Keratinocyte (primary cell): Measurements from ENCODE around the gene DDX54.

Experiments used
- EZH2 ChIP-seq: IDR thresholded peaks from one replicate; pipeline ENCODE4 v1.6.1; 2012; ENCODE audit warnings: inconsistent platforms, mild to moderate bottlenecking, low read length, moderate library complexity
- TF ChIP-seq, protein P1 (sequence below), 3 experiments: IDR thresholded peaks in 1 of 3; conservative IDR thresholded peaks in 1 of 3; optimal IDR thresholded peaks in 1 of 3; 2 replicates in 2 of 3; 3 replicates in 1 of 3; pipeline versions ENCODE3 to v1.5.1; 2011; ENCODE audit warnings: low read length in 3 of 3, mild to moderate bottlenecking in 3 of 3, moderate library complexity in 2 of 3, control low read depth in 1 of 3, inconsistent platforms in 1 of 3; ENCODE audit not compliant: insufficient read depth in 2 of 3; ENCODE audit errors: extremely low read depth in 1 of 3

DNA sequence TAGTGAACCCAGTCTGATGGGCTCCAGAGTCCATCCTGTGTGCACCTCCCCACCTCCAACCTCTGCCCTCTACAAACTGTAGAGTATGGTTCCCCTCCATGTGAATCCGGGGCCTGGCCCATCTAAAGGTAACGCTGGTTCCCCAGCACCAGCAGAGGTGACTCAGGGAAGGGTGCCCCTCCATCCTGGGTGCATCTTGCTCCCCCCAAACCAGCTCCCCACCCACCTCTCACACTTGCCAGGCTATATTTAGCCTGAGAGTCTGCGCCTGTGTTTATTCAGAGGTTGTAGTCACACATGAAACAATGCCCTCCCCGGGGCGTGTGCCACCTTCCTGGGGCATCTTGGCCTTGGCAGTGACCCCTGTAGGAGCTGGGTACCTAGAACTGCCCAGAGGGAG is 75.9 kb downstream of the DDX54 start:
- TF ChIP-seq, protein P1, sequence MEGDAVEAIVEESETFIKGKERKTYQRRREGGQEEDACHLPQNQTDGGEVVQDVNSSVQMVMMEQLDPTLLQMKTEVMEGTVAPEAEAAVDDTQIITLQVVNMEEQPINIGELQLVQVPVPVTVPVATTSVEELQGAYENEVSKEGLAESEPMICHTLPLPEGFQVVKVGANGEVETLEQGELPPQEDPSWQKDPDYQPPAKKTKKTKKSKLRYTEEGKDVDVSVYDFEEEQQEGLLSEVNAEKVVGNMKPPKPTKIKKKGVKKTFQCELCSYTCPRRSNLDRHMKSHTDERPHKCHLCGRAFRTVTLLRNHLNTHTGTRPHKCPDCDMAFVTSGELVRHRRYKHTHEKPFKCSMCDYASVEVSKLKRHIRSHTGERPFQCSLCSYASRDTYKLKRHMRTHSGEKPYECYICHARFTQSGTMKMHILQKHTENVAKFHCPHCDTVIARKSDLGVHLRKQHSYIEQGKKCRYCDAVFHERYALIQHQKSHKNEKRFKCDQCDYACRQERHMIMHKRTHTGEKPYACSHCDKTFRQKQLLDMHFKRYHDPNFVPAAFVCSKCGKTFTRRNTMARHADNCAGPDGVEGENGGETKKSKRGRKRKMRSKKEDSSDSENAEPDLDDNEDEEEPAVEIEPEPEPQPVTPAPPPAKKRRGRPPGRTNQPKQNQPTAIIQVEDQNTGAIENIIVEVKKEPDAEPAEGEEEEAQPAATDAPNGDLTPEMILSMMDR (optimal IDR thresholded peaks at IDR 0.05 in 1 of 3, IDR thresholded peaks at IDR 0.05 in 1 of 3, conservative IDR thresholded peaks at IDR 0.05 in 1 of 3; ENCODE audit: extremely low read depth in 1 of 3, insufficient read depth in 2 of 3, low read length in 3 of 3), result no peak
- TF ChIP-seq EZH2, result no peak
